Ovary (tissue), 9 donors: ENCODE results near the gene UPF2. TPM values are rescaled to one million over a fixed set of nuclear protein-coding genes. Genes with fewer than 3 reads are reported as not detected.

Experiments used
- DNase-seq, 5 donors: peaks; one replicate each; pipeline ENCODE4 v3.0.0-alpha.2; 2019 to 2020
- H3K27ac ChIP-seq, 2 donors: fragments of 200-600 bp; one replicate each; pipeline versions ENCODE4 v1.5.1 to v1.8.0; 2019 to 2022
- H3K27me3 ChIP-seq: fragments of 200-600 bp; one replicate; pipeline ENCODE4 v1.8.0; 2022
- H3K36me3 ChIP-seq: fragments of 200-600 bp; sonication (generic); one replicate; pipeline ENCODE4 v1.5.1; 2019
- H3K4me1 ChIP-seq: one replicate; pipeline ENCODE4 v1.8.1; 2013; ENCODE audit warnings: mild to moderate bottlenecking, moderate library complexity; ENCODE audit not compliant: insufficient read depth
- H3K4me3 ChIP-seq: fragments of 200-600 bp; sonication (generic); one replicate; pipeline ENCODE4 v1.5.1; 2017
- H3K9me3 ChIP-seq, 2 donors: fragments of 200-600 bp in 1 of 2; sonication (generic) in 1 of 2; one replicate each; pipeline versions ENCODE4 v1.5.1 to v1.8.1; 2013 to 2019; ENCODE audit warnings: mild to moderate bottlenecking in 1 of 2, moderate library complexity in 1 of 2
- CTCF ChIP-seq, 3 donors: fragments of 450-650 bp in 2 of 3; fragments of 200-600 bp in 1 of 3; IDR thresholded peaks; one replicate each; pipeline versions ENCODE4 v1.5.1 to v1.8.0; 2016 to 2022; ENCODE audit warnings: antibody characterized with exemption in 3 of 3, mild to moderate bottlenecking in 1 of 3
- EP300 ChIP-seq: sonication (generic); formaldehyde crosslinking; IDR thresholded peaks from one replicate; pipeline ENCODE4 v1.6.1; 2017; ENCODE audit warnings: antibody characterized with exemption
- POLR2A ChIP-seq: fragments of 450-650 bp; IDR thresholded peaks from one replicate; pipeline ENCODE4 v1.6.1; 2017; ENCODE audit warnings: antibody characterized with exemption, mild to moderate bottlenecking, moderate library complexity
- WGBS, 3 donors: extraction: QIAGEN DNeasy Blood & Tissue Kit in 1 of 3; methylation state at CpG; one replicate each; pipeline versions ENCODE4 v1.1.5 to v1.1.7; 2013 to 2017; 5-methylcytosine and 5-hydroxymethylcytosine counted together
- intact Hi-C, 4 donors: fragments of 100-400 bp; cut with DNase I; formaldehyde crosslinking; loops; one replicate each; pipeline versions ENCODE4 v1.11.0 to v1.15.1; 2022 to 2023
- polyA plus RNA-seq, 2 donors: library from polyadenylated mRNA; stranded (reverse); fragments of 200-250 nt in 1 of 2; fragments of 350-450 nt in 1 of 2; fragmentation: Illumina TruSeq in 1 of 2; extraction: RNeasy Lipid Tissue Mini Kit (QIAGEN cat#74804) in 1 of 2; gene quantifications; one replicate each; pipeline ENCODE4 v1.2.3, GENCODE V29; 2013 to 2014
- total RNA-seq, 7 donors: library from RNA; depleted of rRNA in 2 of 7; stranded (reverse); fragments of >200 nt in 2 of 7; fragmentation: NEBNext Ultra II Directional in 3 of 7; extraction: Animal tissue kit (Norgen Biotek cat#: 25700) in 3 of 7; gene quantifications; one replicate each; pipeline versions ENCODE4 v1.1.0 to v1.2.4, GENCODE V29; 2016 to 2023
- donor health status: DM: no; HTN: no; CAD: no; lungs with moderate emphysema.
- donor health status: DM: no; HTN: no; CAD: no.
- donor health status: Bipolar disorder and iron deficiency.
- donor health status: DM: yes; HTN: yes; CAD: no.
- donor health status: DM: no; HTN: no; CAD: no.
- donor health status: DM: yes; HTN: yes; CAD: no.

The UPF2 gene
- total and polyA plus RNA-seq, 9 donors, result 12.5 to 22.9 (median 19.6) TPM

DNA sequence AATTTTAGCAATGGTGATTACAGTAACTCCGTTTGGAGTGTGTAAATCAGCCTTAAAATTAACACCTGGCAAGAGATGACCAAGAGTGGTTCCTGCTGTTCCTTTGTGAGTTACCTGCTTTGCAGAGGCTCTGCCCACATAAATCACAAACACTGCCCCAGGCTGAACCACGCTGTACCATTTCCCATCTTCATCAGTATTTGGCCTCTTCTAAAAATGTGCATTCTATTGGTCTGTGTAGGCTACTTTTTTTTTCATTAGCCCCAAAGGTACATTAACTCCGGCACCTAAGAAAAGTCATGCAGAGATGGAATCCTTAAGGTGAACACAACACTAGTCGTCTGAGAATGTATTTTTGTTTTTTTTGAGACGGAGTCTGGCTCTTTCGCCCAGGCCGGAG, 123.3 kb downstream of the UPF2 start:
- H3K36me3 ChIP-seq, result no peaks in the 10 kb centered on the region
- DNase-seq, result no peak
- WGBS, 3 donors, result 81 to 82% (median 81%) methylated on average over 7 of the region's 7 CpGs
- no peaks in the 10 kb centered on the region for H3K4me1 ChIP-seq
- no peaks in the 10 kb centered on the region for H3K9me3 ChIP-seq
- no peak overlapping the region for H3K4me3 ChIP-seq
- TF ChIP-seq CTCF (IDR thresholded peaks at IDR 0.05), result no peak
- TF ChIP-seq EP300, result no peak
- no peak for TF ChIP-seq POLR2A
- intact Hi-C loops, result no loop called here
- H3K27ac ChIP-seq, result no peak overlapping the region
- H3K27me3 ChIP-seq, result no peaks in the 10 kb centered on the region

DNA sequence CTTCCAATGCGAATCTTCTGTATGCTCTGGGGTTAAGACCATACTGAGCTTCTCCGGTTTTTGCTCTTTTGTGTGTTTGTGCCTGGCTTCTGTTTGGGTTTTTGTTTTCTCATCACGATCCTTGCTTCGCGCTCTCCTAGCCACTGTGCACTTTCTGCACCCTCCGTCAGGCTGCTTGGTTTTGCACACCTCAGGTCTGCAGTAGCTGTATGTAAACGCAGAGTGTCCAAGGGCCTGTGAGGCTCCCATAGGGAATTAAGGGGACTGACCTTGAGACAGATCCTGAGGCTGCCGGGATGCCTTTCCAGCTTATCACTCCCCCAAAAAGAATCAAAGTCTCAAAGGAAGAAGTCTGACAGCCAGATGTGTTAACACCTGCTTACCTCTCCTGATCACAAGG, 124.2 kb downstream of the UPF2 start:
- WGBS, 3 donors, result 47 to 54% (median 50%) methylated on average over 8 of the region's 8 CpGs
- no peak for DNase-seq
- Histone ChIP-seq H3K9me3 (no peaks in the 10 kb centered on the region), H3K4me3 (no peak overlapping the region), H3K4me1 (no peaks in the 10 kb centered on the region), H3K27me3 (no peaks in the 10 kb centered on the region), H3K27ac (no peak overlapping the region), H3K36me3 (no peaks in the 10 kb centered on the region)
- no peak for TF ChIP-seq EP300
- no peak for TF ChIP-seq POLR2A
- TF ChIP-seq CTCF (IDR thresholded peaks at IDR 0.05), result no peak
- intact Hi-C loops, result no loop called here

GRCh38 chr10:11913079-11913641, 129.4 kb downstream of the UPF2 start:
- intact Hi-C loops, result no loop called here
- 39 to 41% (median 40%) methylated on average over 11 of the region's 11 CpGs for WGBS, 3 donors
- H3K9me3 ChIP-seq, result no peaks in the 10 kb centered on the region
- TF ChIP-seq EP300 (no peak), CTCF (IDR thresholded peaks at IDR 0.05) (no peak), POLR2A (no peak)
- H3K4me1 ChIP-seq, result no peaks in the 10 kb centered on the region
- DNase-seq, result no peak
- H3K27ac ChIP-seq, result no peak overlapping the region
- no peak overlapping the region for H3K4me3 ChIP-seq
- H3K27me3 ChIP-seq, result no peaks in the 10 kb centered on the region
- H3K36me3 ChIP-seq, result no peaks in the 10 kb centered on the region

- TF ChIP-seq EP300 (no peak), POLR2A (no peak), CTCF (IDR thresholded peaks at IDR 0.05) (no peak)
- intact Hi-C loops, result no loop called here
- H3K4me1 ChIP-seq, result no peaks in the 10 kb centered on the region
- no peak overlapping the region for H3K27ac ChIP-seq
- H3K9me3 ChIP-seq, result no peaks in the 10 kb centered on the region
- no peaks in the 10 kb centered on the region for H3K27me3 ChIP-seq
- 83 to 86% (median 85%) methylated on average over 10 of the region's 10 CpGs for WGBS, 3 donors
- H3K4me3 ChIP-seq, result no peak overlapping the region
- no peaks in the 10 kb centered on the region for H3K36me3 ChIP-seq
- DNase-seq, result no peak
Measured at GRCh38 chr10:11910102-11910501, 132.5 kb downstream of the UPF2 start.
